Breast epithelium (tissue), 4 donors: ENCODE results near the gene ARHGEF12. TPM values are rescaled to one million over a fixed set of nuclear protein-coding genes. Genes with fewer than 3 reads are reported as not detected.

ENCODE experiments used
- DNase-seq, 2 donors: peaks; one replicate each; pipeline ENCODE4 v3.0.0-alpha.2; 2019; ENCODE audit warnings: low spot score in 2 of 2
- H3K27ac ChIP-seq, 2 donors: fragments of 200-600 bp; sonication (generic) in 1 of 2; one replicate each; pipeline ENCODE4 v1.5.1; 2016 to 2019; ENCODE audit warnings: mild to moderate bottlenecking in 1 of 2
- H3K27me3 ChIP-seq, 2 donors: fragments of 200-600 bp; sonication (generic) in 1 of 2; one replicate each; pipeline versions ENCODE4 v1.5.1 to v1.6.0; 2017 to 2019; ENCODE audit warnings: control low read depth in 1 of 2, mild to moderate bottlenecking in 1 of 2
- H3K36me3 ChIP-seq: fragments of 200-600 bp; one replicate; pipeline ENCODE4 v1.5.1; 2019
- H3K4me1 ChIP-seq, 2 donors: fragments of 200-600 bp; sonication (generic); one replicate each; pipeline ENCODE4 v1.5.1; 2016 to 2019; ENCODE audit warnings: control low read depth in 1 of 2
- H3K4me3 ChIP-seq, 3 donors: fragments of 200-600 bp; sonication (generic); 1 replicate in 2 of 3; 2 replicates in 1 of 3; pipeline ENCODE4 v1.5.1; 2016 to 2019; ENCODE audit warnings: mild to moderate bottlenecking in 3 of 3, moderate library complexity in 2 of 3
- H3K9me3 ChIP-seq, 2 donors: fragments of 200-600 bp; sonication (generic) in 1 of 2; one replicate each; pipeline ENCODE4 v1.5.1; 2016 to 2019; ENCODE audit warnings: control low read depth in 1 of 2
- CTCF ChIP-seq, 3 donors: fragments of 450-650 bp; IDR thresholded peaks; one replicate each; pipeline ENCODE4 v1.5.1; 2016 to 2017; ENCODE audit warnings: antibody characterized with exemption in 3 of 3, mild to moderate bottlenecking in 3 of 3, moderate library complexity in 3 of 3
- POLR2A ChIP-seq: fragments of 450-650 bp; IDR thresholded peaks from one replicate; pipeline ENCODE4 v1.6.1; 2016; ENCODE audit warnings: antibody characterized with exemption, mild to moderate bottlenecking, moderate library complexity
- POLR2AphosphoS5 ChIP-seq, 3 donors: sonication (generic); formaldehyde crosslinking; IDR thresholded peaks; one replicate each; pipeline ENCODE4 v1.6.1; 2017; ENCODE audit warnings: antibody characterized with exemption in 3 of 3
- intact Hi-C: fragments of 100-400 bp; cut with DNase I; formaldehyde crosslinking; loops from one replicate; pipeline ENCODE4 v1.15.1; 2023; ENCODE audit warnings: low total_unique reads
- total RNA-seq, 3 donors: library from RNA; depleted of rRNA; stranded (reverse); fragments of >200 nt; gene quantifications; one replicate each; pipeline ENCODE4 v1.1.0, GENCODE V29; 2016

Gene ARHGEF12
- total RNA-seq, 3 donors from 2014 or later: 83.4 to 192 (median 145) TPM

- no peaks in the 10 kb centered on the region for H3K4me1 ChIP-seq
- TF ChIP-seq CTCF (IDR thresholded peaks at IDR 0.05) (no peak), POLR2AphosphoS5 (IDR thresholded peaks at IDR 0.05) (no peak), POLR2A (no peak)
- H3K9me3 ChIP-seq: no peaks in the 10 kb centered on the region
- no peaks in the 10 kb centered on the region for H3K36me3 ChIP-seq
- H3K4me3 ChIP-seq: no peak overlapping the region
- DNase-seq: no peak
- H3K27me3 ChIP-seq: no peaks in the 10 kb centered on the region
- intact Hi-C loops: no loop called here
- H3K27ac ChIP-seq: no peak overlapping the region
These were observed 22.5 kb downstream of the ARHGEF12 start for GRCh38 chr11:120358729-120359128.

GRCh38 chr11:120363436-120363835 lies 27.2 kb downstream of the ARHGEF12 start:
- H3K4me1 ChIP-seq: no peaks in the 10 kb centered on the region
- intact Hi-C loops: no loop called here
- no peak overlapping the region for H3K27ac ChIP-seq
- TF ChIP-seq CTCF (IDR thresholded peaks at IDR 0.05) (no peak), POLR2AphosphoS5 (IDR thresholded peaks at IDR 0.05) (no peak), POLR2A (no peak)
- H3K27me3 ChIP-seq: no peaks in the 10 kb centered on the region
- H3K9me3 ChIP-seq: no peaks in the 10 kb centered on the region
- no peak for DNase-seq
- no peak overlapping the region for H3K4me3 ChIP-seq
- H3K36me3 ChIP-seq: no peaks in the 10 kb centered on the region

GRCh38 chr11:120365512-120365911 lies 29.3 kb downstream of the ARHGEF12 start:
- DNase-seq: no peak
- TF ChIP-seq CTCF (IDR thresholded peaks at IDR 0.05) (no peak), POLR2A (no peak), POLR2AphosphoS5 (IDR thresholded peaks at IDR 0.05) (no peak)
- H3K36me3 ChIP-seq: no peaks in the 10 kb centered on the region
- H3K27me3 ChIP-seq: no peaks in the 10 kb centered on the region
- H3K9me3 ChIP-seq: no peaks in the 10 kb centered on the region
- intact Hi-C loops: no loop called here
- H3K4me1 ChIP-seq: no peaks in the 10 kb centered on the region
- H3K27ac ChIP-seq: no peak overlapping the region
- no peak overlapping the region for H3K4me3 ChIP-seq

- H3K36me3 ChIP-seq: no peaks in the 10 kb centered on the region
- intact Hi-C loops: no loop called here
- H3K27me3 ChIP-seq: no peaks in the 10 kb centered on the region
- H3K4me3 ChIP-seq: no peak overlapping the region
- no peaks in the 10 kb centered on the region for H3K9me3 ChIP-seq
- TF ChIP-seq POLR2AphosphoS5 (IDR thresholded peaks at IDR 0.05) (no peak), CTCF (IDR thresholded peaks at IDR 0.05) (no peak), POLR2A (no peak)
- no peaks in the 10 kb centered on the region for H3K4me1 ChIP-seq
- DNase-seq: no peak
- H3K27ac ChIP-seq: no peak overlapping the region
These were observed 36.1 kb downstream of the ARHGEF12 start for GRCh38 chr11:120372296-120372695.

GRCh38 chr11:120375076-120375475 lies 38.9 kb downstream of the ARHGEF12 start:
- Histone ChIP-seq H3K27me3 (no peaks in the 10 kb centered on the region), H3K27ac (no peak overlapping the region), H3K4me3 (no peak overlapping the region), H3K36me3 (no peaks in the 10 kb centered on the region), H3K4me1 (no peaks in the 10 kb centered on the region), H3K9me3 (no peaks in the 10 kb centered on the region)
- TF ChIP-seq POLR2A (no peak), POLR2AphosphoS5 (IDR thresholded peaks at IDR 0.05) (no peak), CTCF (IDR thresholded peaks at IDR 0.05) (no peak)
- intact Hi-C loops: no loop called here
- no peak for DNase-seq
